Stimulated activated CD8-positive, alpha-beta memory T cell treated with anti-CD3 and anti-CD28 coated beads, Interleukin-12 subunit alpha, Interleukin-12 subunit beta, amount 100 ng/mL, for 24 hours (primary cell): ENCODE data around the gene UCK1.

ENCODE experiments used
- DNase-seq: peaks from one replicate; pipeline ENCODE4 v3.0.0-alpha.2; 2020; ENCODE audit errors: extremely low read depth

Gene UCK1

GRCh38 chr9:131476777-131477345, 54.2 kb downstream of the UCK1 start:
- DNase-seq, result no peak

- DNase-seq, result no peak
Observed at GRCh38 chr9:131475956-131476776, 54.9 kb downstream of the UCK1 start.

DNA sequence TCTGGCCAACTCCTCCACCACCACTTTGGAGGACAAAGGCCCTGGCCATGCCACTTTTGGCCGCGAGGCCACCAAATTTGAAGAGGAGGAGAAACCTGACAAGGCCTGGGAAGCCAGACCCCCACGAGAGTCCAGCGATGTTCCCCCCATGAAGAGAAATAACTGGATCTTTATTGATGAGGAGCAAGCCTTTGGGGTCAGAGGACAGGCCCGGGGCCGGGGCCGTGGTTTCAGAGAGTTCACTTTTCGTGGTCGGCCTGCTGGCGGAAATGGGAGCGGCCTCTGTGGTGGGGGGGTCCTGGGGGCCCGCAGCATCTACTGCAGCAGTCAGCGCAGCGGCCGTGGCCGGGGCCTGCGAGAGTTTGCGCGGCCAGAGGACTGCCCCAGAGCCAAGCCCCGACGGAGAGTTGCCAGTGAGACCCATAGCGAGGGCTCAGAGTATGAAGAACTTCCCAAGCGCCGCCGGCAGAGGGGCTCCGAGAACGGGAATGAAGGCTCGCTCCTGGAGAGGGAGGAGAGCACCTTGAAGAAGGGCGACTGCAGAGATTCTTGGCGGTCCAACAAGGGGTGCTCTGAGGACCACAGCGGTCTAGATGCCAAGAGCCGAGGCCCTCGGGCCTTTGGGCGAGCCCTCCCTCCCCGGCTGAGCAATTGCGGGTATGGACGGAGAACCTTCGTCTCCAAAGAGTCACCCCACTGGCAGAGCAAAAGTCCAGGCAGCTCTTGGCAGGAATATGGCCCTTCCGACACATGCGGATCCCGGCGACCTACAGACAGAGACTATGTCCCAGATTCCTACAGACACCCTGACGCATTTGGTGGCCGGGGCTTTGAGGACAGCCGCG, 55.7 kb downstream of the UCK1 start:
- no peak for DNase-seq

DNA sequence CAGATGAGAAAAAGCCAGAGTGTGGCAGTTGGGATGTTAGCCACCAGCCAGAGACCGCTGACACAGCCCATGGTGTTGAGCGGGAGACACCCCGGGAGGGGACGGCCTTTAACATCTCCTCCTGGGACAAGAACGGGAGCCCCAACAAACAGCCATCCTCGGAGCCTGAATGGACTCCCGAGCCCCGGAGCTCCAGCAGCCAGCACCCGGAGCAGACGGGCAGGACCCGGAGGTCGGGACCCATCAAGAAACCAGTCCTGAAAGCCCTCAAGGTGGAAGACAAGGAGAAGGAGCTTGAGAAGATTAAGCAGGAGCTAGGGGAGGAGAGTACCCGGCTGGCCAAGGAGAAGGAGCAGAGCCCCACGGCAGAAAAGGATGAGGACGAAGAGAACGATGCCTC, 56.4 kb downstream of the UCK1 start:
- no peak for DNase-seq

- DNase-seq, result no peak
Observed at GRCh38 chr9:131473891-131474290, 57.2 kb downstream of the UCK1 start.
